ENCODE measurements around the gene PLCL1.

- TF ChIP-seq CTCF (IDR thresholded peaks at IDR 0.05) (no peak), POLR2A (IDR thresholded peaks at IDR 0.05) (no peak)
These were observed 79.9 kb downstream of the PLCL1 start for GRCh38 chr2:197884252-197884651.

Data from esophagus squamous epithelium (tissue), 4 donors.